SK-N-MC (cell line): ENCODE measurements around the gene PSMB11.

ENCODE experiments used
- EZH2 ChIP-seq: fragments of 200-600 bp; sonication (generic); IDR thresholded peaks from one replicate; pipeline ENCODE4 v1.6.1; 2017; ENCODE audit warnings: antibody characterized with exemption
- FOXP2 ChIP-seq: optimal IDR thresholded peaks from 2 replicates; pipeline ENCODE3; 2011; ENCODE audit warnings: mild to moderate bottlenecking, moderate library complexity; ENCODE audit not compliant: insufficient read depth; ENCODE audit errors: extremely low read length, control extremely low read depth
- POLR2AphosphoS5 ChIP-seq: IDR thresholded peaks from 2 replicates; pipeline ENCODE4 v1.6.1; 2012; ENCODE audit warnings: mild to moderate bottlenecking, low read depth, low read length, borderline replicate concordance

DNA sequence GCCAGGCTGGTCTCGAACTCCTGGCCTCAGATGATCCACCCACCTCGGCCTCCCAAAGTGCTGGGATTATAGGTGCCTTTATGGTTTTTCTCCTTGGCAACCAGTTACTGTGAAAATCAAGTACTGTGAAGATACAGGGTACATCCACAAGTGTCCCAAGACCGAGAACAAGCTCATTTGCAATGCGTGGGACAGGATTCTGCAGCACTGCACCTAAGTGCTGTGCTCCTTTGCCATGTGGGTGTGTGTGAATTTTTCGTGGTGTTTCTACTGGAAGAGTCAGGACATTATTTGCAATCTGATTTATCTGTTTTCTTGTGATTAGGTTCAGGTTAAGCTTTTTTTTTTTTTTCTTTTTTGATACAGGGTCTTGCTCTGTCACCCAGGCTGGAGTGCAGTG, 24.9 kb upstream of the PSMB11 start:
- no peak for TF ChIP-seq POLR2AphosphoS5
- TF ChIP-seq EZH2, result no peak
- no peak for TF ChIP-seq FOXP2
